ENCODE results near the gene VPS33B.
A peak's percentile ranks its signal among the peaks of the same experiment; 100 is the strongest.

VPS33B gene

GRCh38 chr15:90974216-90974615 is 48.2 kb downstream of the VPS33B start:
- DNase-seq = no peak

GRCh38 chr15:90972133-90972532 is 50.3 kb downstream of the VPS33B start:
- no peak for DNase-seq

GRCh38 chr15:90970274-90970673 is 52.1 kb downstream of the VPS33B start:
- no peak for DNase-seq

- no peak for DNase-seq
These were observed 54.0 kb downstream of the VPS33B start for GRCh38 chr15:90968434-90968833.

- no peak for DNase-seq
These were observed 55.2 kb downstream of the VPS33B start for GRCh38 chr15:90967206-90967605.

GRCh38 chr15:90966262-90966661 is 56.1 kb downstream of the VPS33B start:
- no peak for DNase-seq

GRCh38 chr15:90962021-90962420 is 60.4 kb downstream of the VPS33B start:
- no peak for DNase-seq

GRCh38 chr15:90960298-90961091 is 61.9 kb downstream of the VPS33B start:
- no peak for DNase-seq

GRCh38 chr15:90959894-90960293 is 62.5 kb downstream of the VPS33B start:
- DNase-seq = no peak

- DNase-seq = no peak
These were observed 63.3 kb downstream of the VPS33B start for GRCh38 chr15:90959028-90959595.

GRCh38 chr15:90957791-90958190 is 64.6 kb downstream of the VPS33B start:
- DNase-seq = no peak

GRCh38 chr15:90957031-90957790 is 65.2 kb downstream of the VPS33B start:
- DNase-seq = peak; percentile 69

- DNase-seq = peak; percentile 95
These were observed 65.9 kb downstream of the VPS33B start for GRCh38 chr15:90956274-90957030.

- no peak for DNase-seq
These were observed 66.6 kb downstream of the VPS33B start for GRCh38 chr15:90955624-90956273.

- peak; percentile 98 for DNase-seq
These were observed 67.4 kb downstream of the VPS33B start, which contains the start of gene RCCD1 for GRCh38 chr15:90954712-90955623. RCCD1 (plus strand) TSS chr15:90954884; CDS start chr15:90956735, 1,851 bp downstream.

- no peak for DNase-seq
These were observed 68.3 kb downstream of the VPS33B start for GRCh38 chr15:90953947-90954711.

- no peak for DNase-seq
These were observed 69.3 kb downstream of the VPS33B start for GRCh38 chr15:90952901-90953677.

- DNase-seq = no peak
These were observed 71.7 kb downstream of the VPS33B start for GRCh38 chr15:90950676-90951075.

- no peak for DNase-seq
These were observed 72.3 kb downstream of the VPS33B start for GRCh38 chr15:90949979-90950675.
